Measurements from ENCODE around the gene EIF4G3.
"Not testable (repeated sequence)": the region's sequence is repeated elsewhere in the genome, so short reads cannot be mapped to it uniquely, and the experiment has no call there.

The EIF4G3 gene

GRCh38 chr1:21184276-21184675 is 7.6 kb upstream of the EIF4G3 start:
- no peak for DNase-seq

GRCh38 chr1:21182181-21182731 is 5.6 kb upstream of the EIF4G3 start:
- DNase-seq: no peak

GRCh38 chr1:21178271-21178670 is 1.6 kb upstream of the EIF4G3 start:
- not testable (repeated sequence) for DNase-seq

GRCh38 chr1:21175670-21176581 is 771 bp downstream of the EIF4G3 start:
- peak; percentile 59 for DNase-seq

GRCh38 chr1:21175324-21175669 is 1.4 kb downstream of the EIF4G3 start:
- DNase-seq: peak; percentile 46

GRCh38 chr1:21174654-21175323 is 1.9 kb downstream of the EIF4G3 start:
- peak; percentile 8 for DNase-seq

GRCh38 chr1:21174230-21174629 is 2.5 kb downstream of the EIF4G3 start:
- DNase-seq: no peak

GRCh38 chr1:21173096-21173495 is 3.6 kb downstream of the EIF4G3 start:
- DNase-seq: peak; percentile 6

GRCh38 chr1:21170837-21171236 is 5.9 kb downstream of the EIF4G3 start:
- DNase-seq: not testable (repeated sequence)

- DNase-seq: no peak
These were observed 8.3 kb downstream of the EIF4G3 start for GRCh38 chr1:21168444-21168843.

GRCh38 chr1:21165646-21166045 is 11.1 kb downstream of the EIF4G3 start:
- DNase-seq: no peak

- no peak for DNase-seq
These were observed 11.6 kb downstream of the EIF4G3 start for GRCh38 chr1:21165076-21165475.

GRCh38 chr1:21164266-21164665 is 12.4 kb downstream of the EIF4G3 start:
- DNase-seq: no peak

GRCh38 chr1:21162740-21163464 is 13.8 kb downstream of the EIF4G3 start:
- no peak for DNase-seq

- no peak for DNase-seq
These were observed 14.9 kb downstream of the EIF4G3 start for GRCh38 chr1:21161842-21162241.

- no peak for DNase-seq
These were observed 16.4 kb downstream of the EIF4G3 start for GRCh38 chr1:21160263-21160796.

GRCh38 chr1:21157868-21158267 is 18.8 kb downstream of the EIF4G3 start:
- no peak for DNase-seq

- no peak for DNase-seq
These were observed 19.6 kb downstream of the EIF4G3 start for GRCh38 chr1:21157054-21157453.

- no peak for DNase-seq
These were observed 20.7 kb downstream of the EIF4G3 start for GRCh38 chr1:21156019-21156418.

- DNase-seq: no peak
These were observed 22.0 kb downstream of the EIF4G3 start for GRCh38 chr1:21154717-21155116.

- no peak for DNase-seq
These were observed 23.3 kb downstream of the EIF4G3 start for GRCh38 chr1:21153388-21153787.

GRCh38 chr1:21152423-21153100 is 24.1 kb downstream of the EIF4G3 start:
- peak; percentile 27 for DNase-seq
